ENCODE results near the gene TUBGCP2.

- TF ChIP-seq POLR2A (IDR thresholded peaks at IDR 0.05; ENCODE audit: low read length): no peak
- no peak for TF ChIP-seq GATA1 (IDR thresholded peaks at IDR 0.05; ENCODE audit: low read depth, low read length)
These were observed 79.2 kb downstream of the TUBGCP2 start for GRCh38 chr10:133229265-133230043.

All from erythroblast (primary cell).